Loucy (cell line): ENCODE data around the gene GNG13.

Experiments used
- H2AFZ ChIP-seq: fragments of 200-600 bp; sonication (generic); 2 replicates; pipeline ENCODE4 v1.6.0; 2016; ENCODE audit warnings: antibody characterized with exemption, mild to moderate bottlenecking, low read length, moderate library complexity
- H3F3A ChIP-seq: fragments of 200-600 bp; 2 replicates; pipeline ENCODE4 v1.6.0; 2016; ENCODE audit warnings: antibody characterized with exemption, low read depth, mild to moderate bottlenecking
- H3K27me3 ChIP-seq: fragments of 200-600 bp; sonication (generic); 2 replicates; pipeline ENCODE4 v1.6.1; 2014; ENCODE audit warnings: low read length, mild to moderate bottlenecking; ENCODE audit not compliant: insufficient read depth, poor library complexity, severe bottlenecking
- H3K36me3 ChIP-seq: fragments of 200-600 bp; sonication (generic); 2 replicates; pipeline ENCODE4 v1.6.1; 2016; ENCODE audit warnings: low read length; ENCODE audit not compliant: insufficient read depth
- H3K4me1 ChIP-seq: fragments of 200-600 bp; sonication (generic); 2 replicates; pipeline ENCODE4 v1.5.1; 2014; ENCODE audit warnings: low read length, mild to moderate bottlenecking; ENCODE audit not compliant: insufficient read depth, poor library complexity, severe bottlenecking
- H3K4me2 ChIP-seq: fragments of 200-600 bp; sonication (generic); 2 replicates; pipeline ENCODE4 v1.6.0; 2014; ENCODE audit warnings: antibody characterized with exemption, low read length, low read depth, mild to moderate bottlenecking; ENCODE audit not compliant: poor library complexity, severe bottlenecking
- H3K4me3 ChIP-seq: fragments of 200-600 bp; sonication (generic); 2 replicates; pipeline ENCODE4 v1.5.1; 2014; ENCODE audit warnings: low read length, mild to moderate bottlenecking, mixed read lengths; ENCODE audit not compliant: poor library complexity, severe bottlenecking
- H3K79me2 ChIP-seq: fragments of 200-600 bp; sonication (generic); 2 replicates; pipeline ENCODE4 v1.6.1; 2014; ENCODE audit warnings: low read length; ENCODE audit not compliant: insufficient read depth
- H3K9ac ChIP-seq: fragments of 200-600 bp; sonication (generic); 2 replicates; pipeline ENCODE4 v1.6.0; 2014; ENCODE audit warnings: mild to moderate bottlenecking, low read depth, low read length, moderate library complexity; ENCODE audit not compliant: poor library complexity, severe bottlenecking
- H3K9me2 ChIP-seq: fragments of 200-600 bp; sonication (generic); replicated peaks from 2 replicates; pipeline ENCODE4 v1.6.1; 2016; ENCODE audit warnings: low read depth, low read length, mixed read lengths
- H3K9me3 ChIP-seq: fragments of 200-600 bp; sonication (generic); 2 replicates; pipeline ENCODE4 v1.6.1; 2014; ENCODE audit warnings: mild to moderate bottlenecking, antibody characterized with exemption, low read length, low read depth; ENCODE audit not compliant: insufficient read depth
- H4K20me1 ChIP-seq: fragments of 200-600 bp; sonication (generic); 2 replicates; pipeline ENCODE4 v1.6.0; 2014; ENCODE audit warnings: antibody characterized with exemption, low read length, mild to moderate bottlenecking; ENCODE audit not compliant: insufficient read depth, poor library complexity, severe bottlenecking
- CTCF ChIP-seq: fragments of 200-600 bp; sonication (generic); conservative IDR thresholded peaks from 2 replicates; pipeline ENCODE4 v1.5.1; 2014; ENCODE audit warnings: mild to moderate bottlenecking, antibody characterized with exemption, low read length
- EZH2phosphoT487 ChIP-seq: fragments of 200-600 bp; IDR thresholded peaks from 2 replicates; pipeline ENCODE4 v1.6.1; 2018; ENCODE audit warnings: antibody characterized with exemption, mild to moderate bottlenecking, moderate library complexity, borderline replicate concordance

Gene GNG13

GRCh38 chr16:799948-800833 is at the start of gene GNG13:
TSS of gene GNG13 (minus strand) at chr16:800734. CDS start at chr16:799077, 1,657 bp downstream.
- H3K9me2 ChIP-seq: no peaks in the 10 kb centered on the region
- no peaks in the 10 kb centered on the region for H3F3A ChIP-seq
- no peaks in the 10 kb centered on the region for H3K79me2 ChIP-seq
- no peak within 1 kb of the TSS for H3K4me2 ChIP-seq
- no peak within 1 kb of the TSS for H2AFZ ChIP-seq
- no peak within 1 kb of the TSS for H3K4me3 ChIP-seq
- no peaks in the 10 kb centered on the region for H3K9me3 ChIP-seq
- no peak for TF ChIP-seq CTCF
- TF ChIP-seq EZH2phosphoT487: no peak
- no peaks in the 10 kb centered on the region for H4K20me1 ChIP-seq
- H3K36me3 ChIP-seq: no peaks in the 10 kb centered on the region
- H3K27me3 ChIP-seq: no peaks in the 10 kb centered on the region
- H3K4me1 ChIP-seq: no peaks in the 10 kb centered on the region
- H3K9ac ChIP-seq: no peak within 1 kb of the TSS

GRCh38 chr16:848510-849253 is 48.1 kb upstream of the GNG13 start:
- Histone ChIP-seq H3K9me3 (no peaks in the 10 kb centered on the region; the same call in 1 of the 2 replicates), H3K4me3 (no peak overlapping the region), H3K4me2 (no peak overlapping the region), H3K9me2 (no peaks in the 10 kb centered on the region), H3K27me3 (no peaks in the 10 kb centered on the region), H3K4me1 (no peaks in the 10 kb centered on the region), H2AFZ (no peak overlapping the region), H3K36me3 (no peaks in the 10 kb centered on the region), H3K79me2 (no peaks in the 10 kb centered on the region), H3F3A (no peaks in the 10 kb centered on the region), H4K20me1 (no peaks in the 10 kb centered on the region), H3K9ac (no peak overlapping the region)
- no peak for TF ChIP-seq EZH2phosphoT487
- no peak for TF ChIP-seq CTCF

GRCh38 chr16:847681-848445 is 47.3 kb upstream of the GNG13 start:
- Histone ChIP-seq H2AFZ (no peak overlapping the region), H4K20me1 (no peaks in the 10 kb centered on the region), H3K36me3 (no peaks in the 10 kb centered on the region), H3K79me2 (no peaks in the 10 kb centered on the region), H3K4me2 (no peak overlapping the region), H3K9me3 (no peaks in the 10 kb centered on the region; the same call in 1 of the 2 replicates), H3K4me1 (no peaks in the 10 kb centered on the region), H3K9ac (no peak overlapping the region), H3K4me3 (no peak overlapping the region), H3F3A (no peaks in the 10 kb centered on the region), H3K27me3 (no peaks in the 10 kb centered on the region), H3K9me2 (no peaks in the 10 kb centered on the region)
- TF ChIP-seq EZH2phosphoT487 (no peak), CTCF (no peak)
